ENCODE results near the gene COX6A1. TPM values are rescaled to one million over a fixed set of nuclear protein-coding genes. Genes with fewer than 3 reads are reported as not detected.

The COX6A1 gene
- total and polyA plus RNA-seq, 2 donors (not counting 1 experiment from before 2014, with no cell fraction given): 137 to 484 TPM

DNA sequence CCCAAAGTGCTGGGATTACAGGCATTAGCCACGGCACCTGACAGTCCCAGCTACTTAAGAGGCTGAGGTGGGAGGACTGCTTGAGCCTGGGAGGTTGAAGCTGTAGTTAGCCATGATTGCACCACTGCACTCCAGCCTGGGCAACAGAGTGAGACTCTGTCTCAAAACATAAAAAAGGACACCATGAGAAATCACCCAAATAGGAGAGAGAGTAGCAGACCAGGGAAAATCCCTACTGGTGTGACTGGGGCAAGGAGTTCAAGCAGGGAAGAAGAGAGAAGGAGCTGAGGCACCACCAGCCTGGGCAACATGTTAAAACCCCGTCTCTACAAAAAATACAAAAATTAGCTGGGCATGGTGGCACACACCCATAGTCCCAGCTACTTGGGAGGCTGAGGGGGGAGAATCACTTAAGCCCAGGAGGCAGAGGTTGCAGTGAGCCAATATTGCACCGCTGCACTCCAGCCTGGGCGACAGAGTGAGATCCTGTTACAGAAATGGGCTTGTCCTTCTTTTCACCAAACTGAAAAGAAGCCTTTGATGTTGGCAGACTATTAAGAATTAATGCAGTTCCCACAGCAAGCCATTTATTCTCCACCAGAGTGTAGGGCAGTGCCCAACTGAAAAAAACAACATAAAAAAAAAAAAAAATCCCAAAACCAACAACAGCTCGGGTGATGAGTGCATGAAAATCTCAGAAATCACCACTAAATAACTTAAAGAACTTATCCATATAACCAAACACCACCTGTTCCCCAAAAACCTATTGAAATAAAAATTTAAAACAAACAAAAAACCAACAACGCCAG, 36.1 kb downstream of the COX6A1 start:
- H3K9ac ChIP-seq (ENCODE audit: low read length): no peak overlapping the region
- H3K27me3 ChIP-seq (replicated peaks in 1 of 4; ENCODE audit: control extremely low read depth in 1 of 4, control insufficient read depth in 3 of 4, insufficient read depth in 4 of 4, low read length in 3 of 4): no peaks in the 10 kb centered on the region
- H3K79me2 ChIP-seq (ENCODE audit: control insufficient read depth, insufficient read depth, low read length): peaks cover 22% of the 10 kb centered on the region
- ChIA-PET CTCF (interaction anchor here (1.0 kb wide), 1 partner anchor 44 kb away, joined by 3 read pairs; no protein-coding TSS in a partner anchor), POLR2A (no interaction called here)
- intact Hi-C loops (cut with micrococcal nuclease): no loop called here
- no peak for TF ChIP-seq EZH2 (IDR thresholded peaks at IDR 0.05; ENCODE audit: borderline replicate concordance, insufficient read depth, low read depth, low read length, poor library complexity, severe bottlenecking)
- TF ChIP-seq, protein P1, sequence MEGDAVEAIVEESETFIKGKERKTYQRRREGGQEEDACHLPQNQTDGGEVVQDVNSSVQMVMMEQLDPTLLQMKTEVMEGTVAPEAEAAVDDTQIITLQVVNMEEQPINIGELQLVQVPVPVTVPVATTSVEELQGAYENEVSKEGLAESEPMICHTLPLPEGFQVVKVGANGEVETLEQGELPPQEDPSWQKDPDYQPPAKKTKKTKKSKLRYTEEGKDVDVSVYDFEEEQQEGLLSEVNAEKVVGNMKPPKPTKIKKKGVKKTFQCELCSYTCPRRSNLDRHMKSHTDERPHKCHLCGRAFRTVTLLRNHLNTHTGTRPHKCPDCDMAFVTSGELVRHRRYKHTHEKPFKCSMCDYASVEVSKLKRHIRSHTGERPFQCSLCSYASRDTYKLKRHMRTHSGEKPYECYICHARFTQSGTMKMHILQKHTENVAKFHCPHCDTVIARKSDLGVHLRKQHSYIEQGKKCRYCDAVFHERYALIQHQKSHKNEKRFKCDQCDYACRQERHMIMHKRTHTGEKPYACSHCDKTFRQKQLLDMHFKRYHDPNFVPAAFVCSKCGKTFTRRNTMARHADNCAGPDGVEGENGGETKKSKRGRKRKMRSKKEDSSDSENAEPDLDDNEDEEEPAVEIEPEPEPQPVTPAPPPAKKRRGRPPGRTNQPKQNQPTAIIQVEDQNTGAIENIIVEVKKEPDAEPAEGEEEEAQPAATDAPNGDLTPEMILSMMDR (IDR thresholded peaks at IDR 0.05): no peak
- peaks cover 5 to 8% of the 10 kb centered on the region in 2 donors for H3K4me1 ChIP-seq (ENCODE audit: control insufficient read depth in 2 of 2, insufficient read depth in 2 of 2, low read length in 2 of 2)
- Mint-ChIP-seq H3K4me1 (peaks cover 7% of the 10 kb centered on the region), H3K4me3 (no peak overlapping the region), H3K9me3 (ENCODE audit: insufficient read depth) (no peaks in the 10 kb centered on the region), H3K27me3 (no peaks in the 10 kb centered on the region), H3K27ac (no peak overlapping the region)
- DNase-seq (no peak), ATAC-seq (ENCODE audit: low read depth) (no peak)
- no peak overlapping the region for H3K4me3 ChIP-seq (ENCODE audit: control extremely low read depth in 1 of 5, extremely low read depth in 1 of 5, insufficient read depth in 1 of 5, low read depth in 2 of 5, low read length in 4 of 5)
- H3K27ac ChIP-seq (ENCODE audit: low read length in 2 of 2): no peak overlapping the region
- H3K9me3 ChIP-seq (ENCODE audit: control extremely low read depth in 1 of 3, control insufficient read depth in 2 of 3, insufficient read depth in 1 of 3, low read length in 2 of 3): no peaks in the 10 kb centered on the region
- H3K4me2 ChIP-seq (replicated peaks; ENCODE audit: low read depth, low read length, poor library complexity, severe bottlenecking): no peak overlapping the region
- WGBS (ENCODE audit: insufficient coverage): 80% methylated on average over 1 of the region's 6 CpGs
- H2AFZ ChIP-seq (ENCODE audit: insufficient read depth, low read depth, low read length, poor library complexity, severe bottlenecking): no peak overlapping the region
- no peaks in the 10 kb centered on the region for H3K36me3 ChIP-seq (replicated peaks in 1 of 2; ENCODE audit: control extremely low read depth in 1 of 2, control insufficient read depth in 1 of 2, extremely low read depth in 1 of 2, insufficient read depth in 2 of 2, low read length in 1 of 2)
- peaks cover under 1% of the 10 kb centered on the region for H4K20me1 ChIP-seq (ENCODE audit: control insufficient read depth, insufficient read depth, low read length, poor library complexity, severe bottlenecking)

DNA sequence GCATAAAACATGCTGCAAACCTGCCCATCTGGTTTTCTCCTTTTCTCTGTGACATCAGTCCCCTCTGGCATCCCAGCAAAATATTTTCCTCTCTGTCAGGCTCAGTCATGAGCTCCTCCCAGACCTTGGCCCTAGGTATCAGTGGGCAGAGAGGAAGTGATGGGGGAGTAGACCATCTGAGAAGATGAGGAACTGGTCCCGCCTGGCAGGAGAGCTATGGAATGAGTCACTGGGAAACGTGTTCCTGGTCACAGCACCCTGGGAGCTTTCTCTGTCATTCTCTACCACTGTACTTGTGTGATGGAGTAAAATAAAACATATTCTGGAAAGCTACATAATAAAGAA, 36.7 kb downstream of the COX6A1 start:
- Mint-ChIP-seq H3K9me3 (ENCODE audit: insufficient read depth) (no peaks in the 10 kb centered on the region), H3K4me3 (no peak overlapping the region), H3K27me3 (no peaks in the 10 kb centered on the region), H3K27ac (no peak overlapping the region), H3K4me1 (peaks cover 7% of the 10 kb centered on the region)
- H3K36me3 ChIP-seq (replicated peaks in 1 of 2; ENCODE audit: control extremely low read depth in 1 of 2, control insufficient read depth in 1 of 2, extremely low read depth in 1 of 2, insufficient read depth in 2 of 2, low read length in 1 of 2): no peaks in the 10 kb centered on the region
- intact Hi-C loops (cut with micrococcal nuclease): no loop called here
- no CpG with 5 or more reads among the region's 2 CpGs for WGBS (ENCODE audit: insufficient coverage)
- no peak overlapping the region for H3K27ac ChIP-seq (ENCODE audit: low read length in 2 of 2)
- no peak overlapping the region for H3K4me2 ChIP-seq (replicated peaks; ENCODE audit: low read depth, low read length, poor library complexity, severe bottlenecking)
- H3K79me2 ChIP-seq (ENCODE audit: control insufficient read depth, insufficient read depth, low read length): peaks cover 22% of the 10 kb centered on the region
- H3K4me1 ChIP-seq (ENCODE audit: control insufficient read depth in 2 of 2, insufficient read depth in 2 of 2, low read length in 2 of 2): peaks cover 5 to 8% of the 10 kb centered on the region in 2 donors
- POLR2A ChIA-PET: no interaction called here
- TF ChIP-seq, protein P1 (IDR thresholded peaks at IDR 0.05): no peak
- TF ChIP-seq EZH2 (IDR thresholded peaks at IDR 0.05; ENCODE audit: borderline replicate concordance, insufficient read depth, low read depth, low read length, poor library complexity, severe bottlenecking): no peak
- CTCF ChIA-PET: interaction anchor here (1.0 to 1.2 kb wide), 2 partner anchors 28 to 45 kb away, joined by 3 to 4 read pairs; no protein-coding TSS in a partner anchor
- H3K27me3 ChIP-seq (replicated peaks in 1 of 4; ENCODE audit: control extremely low read depth in 1 of 4, control insufficient read depth in 3 of 4, insufficient read depth in 4 of 4, low read length in 3 of 4): no peaks in the 10 kb centered on the region
- no peak overlapping the region for H3K9ac ChIP-seq (ENCODE audit: low read length)
- DNase-seq (no peak), ATAC-seq (ENCODE audit: low read depth) (no peak)
- no peaks in the 10 kb centered on the region for H3K9me3 ChIP-seq (ENCODE audit: control extremely low read depth in 1 of 3, control insufficient read depth in 2 of 3, insufficient read depth in 1 of 3, low read length in 2 of 3)
- H3K4me3 ChIP-seq (ENCODE audit: control extremely low read depth in 1 of 5, extremely low read depth in 1 of 5, insufficient read depth in 1 of 5, low read depth in 2 of 5, low read length in 4 of 5): no peak overlapping the region
- H2AFZ ChIP-seq (ENCODE audit: insufficient read depth, low read depth, low read length, poor library complexity, severe bottlenecking): no peak overlapping the region
- no peaks in the 10 kb centered on the region for H4K20me1 ChIP-seq (ENCODE audit: control insufficient read depth, insufficient read depth, low read length, poor library complexity, severe bottlenecking)

Data from B cell (primary cell).